Measurements from ENCODE around the gene FSHR.

- TF ChIP-seq POLR2A (IDR thresholded peaks at IDR 0.05) (no peak), CTCF (IDR thresholded peaks at IDR 0.05) (no peak)
Observed at GRCh38 chr2:48998449-48998848, 155.9 kb downstream of the FSHR start.
